ENCODE results near the gene NNMT.

DNA sequence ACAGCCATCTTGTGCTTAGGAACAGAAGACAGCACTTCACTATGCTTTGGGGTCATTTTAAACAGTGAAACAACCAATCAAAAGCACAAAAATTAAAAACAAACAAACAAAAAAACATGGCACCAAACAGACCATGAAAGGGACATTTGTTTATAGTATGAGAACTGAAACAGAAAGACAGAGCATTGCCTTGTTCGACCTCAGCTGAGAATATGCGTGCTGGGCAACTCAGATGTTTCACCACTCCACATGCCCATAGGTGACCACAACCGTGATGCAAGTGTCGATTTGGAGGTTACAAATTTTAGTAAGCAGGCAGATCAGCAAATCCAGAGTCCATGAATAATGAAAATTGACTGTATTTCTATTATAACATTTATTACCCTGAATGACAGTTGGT is 30.0 kb downstream of the NNMT start:
- TF ChIP-seq POLR2AphosphoS5 (IDR thresholded peaks at IDR 0.05; ENCODE audit: low read depth, low read length) (no peak), TAF1 (IDR thresholded peaks at IDR 0.05; ENCODE audit: borderline replicate concordance, insufficient read depth, low read length) (no peak), SIN3A (IDR thresholded peaks at IDR 0.05; ENCODE audit: borderline replicate concordance, insufficient read depth, low read length) (no peak)
- TF ChIP-seq, protein P1, sequence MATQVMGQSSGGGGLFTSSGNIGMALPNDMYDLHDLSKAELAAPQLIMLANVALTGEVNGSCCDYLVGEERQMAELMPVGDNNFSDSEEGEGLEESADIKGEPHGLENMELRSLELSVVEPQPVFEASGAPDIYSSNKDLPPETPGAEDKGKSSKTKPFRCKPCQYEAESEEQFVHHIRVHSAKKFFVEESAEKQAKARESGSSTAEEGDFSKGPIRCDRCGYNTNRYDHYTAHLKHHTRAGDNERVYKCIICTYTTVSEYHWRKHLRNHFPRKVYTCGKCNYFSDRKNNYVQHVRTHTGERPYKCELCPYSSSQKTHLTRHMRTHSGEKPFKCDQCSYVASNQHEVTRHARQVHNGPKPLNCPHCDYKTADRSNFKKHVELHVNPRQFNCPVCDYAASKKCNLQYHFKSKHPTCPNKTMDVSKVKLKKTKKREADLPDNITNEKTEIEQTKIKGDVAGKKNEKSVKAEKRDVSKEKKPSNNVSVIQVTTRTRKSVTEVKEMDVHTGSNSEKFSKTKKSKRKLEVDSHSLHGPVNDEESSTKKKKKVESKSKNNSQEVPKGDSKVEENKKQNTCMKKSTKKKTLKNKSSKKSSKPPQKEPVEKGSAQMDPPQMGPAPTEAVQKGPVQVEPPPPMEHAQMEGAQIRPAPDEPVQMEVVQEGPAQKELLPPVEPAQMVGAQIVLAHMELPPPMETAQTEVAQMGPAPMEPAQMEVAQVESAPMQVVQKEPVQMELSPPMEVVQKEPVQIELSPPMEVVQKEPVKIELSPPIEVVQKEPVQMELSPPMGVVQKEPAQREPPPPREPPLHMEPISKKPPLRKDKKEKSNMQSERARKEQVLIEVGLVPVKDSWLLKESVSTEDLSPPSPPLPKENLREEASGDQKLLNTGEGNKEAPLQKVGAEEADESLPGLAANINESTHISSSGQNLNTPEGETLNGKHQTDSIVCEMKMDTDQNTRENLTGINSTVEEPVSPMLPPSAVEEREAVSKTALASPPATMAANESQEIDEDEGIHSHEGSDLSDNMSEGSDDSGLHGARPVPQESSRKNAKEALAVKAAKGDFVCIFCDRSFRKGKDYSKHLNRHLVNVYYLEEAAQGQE (IDR thresholded peaks at IDR 0.05; ENCODE audit: insufficient read depth in 1 of 2, low read depth in 2 of 2, low read length in 2 of 2), result no peak

Measured in PFSK-1 (cell line).